Measurements from ENCODE around the gene ZNF749.

Gene ZNF749

GRCh38 chr19:57406516-57407123, 28.5 kb upstream of the ZNF749 start:
- peak; percentile 77 for TF ChIP-seq CTCF (IDR thresholded peaks at IDR 0.05)

- no peak for TF ChIP-seq CTCF (IDR thresholded peaks at IDR 0.05)
These were observed 24.1 kb upstream of the ZNF749 start, which contains the start of gene ZNF17 for GRCh38 chr19:57410877-57411671. ZNF17 (plus strand) TSS chr19:57411161; CDS start chr19:57413616, 2,455 bp downstream.

- no peak for TF ChIP-seq CTCF (IDR thresholded peaks at IDR 0.05)
These were observed 15.7 kb upstream of the ZNF749 start for GRCh38 chr19:57419439-57419838.

DNA sequence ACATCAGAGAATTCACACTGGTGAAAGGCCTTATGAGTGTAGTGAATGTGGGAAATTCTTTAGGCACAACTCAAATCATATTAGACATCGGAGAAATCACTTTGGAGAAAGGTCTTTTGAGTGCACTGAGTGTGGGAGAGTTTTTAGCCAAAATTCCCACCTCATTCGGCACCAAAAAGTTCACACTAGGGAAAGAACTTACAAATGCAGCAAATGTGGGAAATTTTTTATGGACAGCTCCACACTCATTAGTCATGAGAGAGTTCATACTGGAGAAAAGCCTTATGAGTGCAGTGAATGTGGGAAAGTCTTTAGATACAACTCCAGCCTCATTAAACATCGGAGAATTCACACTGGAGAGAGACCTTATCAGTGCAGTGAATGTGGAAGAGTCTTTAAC, 14.1 kb upstream of the ZNF749 start:
- no peak for TF ChIP-seq CTCF (IDR thresholded peaks at IDR 0.05)

DNA sequence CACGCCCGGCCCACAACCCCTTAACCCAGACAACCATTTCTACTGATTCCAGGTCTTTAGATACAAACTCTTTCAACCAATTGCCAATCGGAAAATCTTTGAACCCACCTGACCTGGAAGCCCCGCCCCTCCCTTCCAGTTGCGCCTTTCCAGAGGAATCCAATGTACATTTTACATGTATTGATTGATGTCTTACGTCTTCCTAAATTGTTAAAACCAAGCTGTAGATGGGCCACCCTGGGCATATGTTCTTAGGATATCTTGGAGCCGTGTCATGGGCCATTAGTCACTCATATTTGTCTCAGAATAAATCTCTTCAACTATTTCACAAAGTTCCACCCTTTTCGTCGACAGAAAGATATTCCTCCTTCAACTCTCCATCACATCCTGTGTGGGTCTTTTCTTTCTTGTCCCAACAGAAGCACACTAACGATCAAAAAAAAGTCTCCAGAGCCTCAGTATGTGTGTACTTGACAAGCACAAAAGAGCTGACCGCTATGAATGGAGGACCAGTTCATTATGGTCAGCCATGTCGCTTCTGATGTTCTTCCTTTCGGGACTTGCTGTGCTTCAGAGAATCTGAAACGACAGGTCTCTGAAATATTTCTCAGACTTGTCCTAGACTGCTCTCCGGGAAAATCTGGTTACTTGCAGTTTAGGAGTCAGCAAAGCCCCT, 601 bp upstream of the ZNF749 start:
- no peak for TF ChIP-seq CTCF (IDR thresholded peaks at IDR 0.05)

- no peak for TF ChIP-seq CTCF (IDR thresholded peaks at IDR 0.05)
These were observed 1.3 kb downstream of the ZNF749 start for GRCh38 chr19:57436417-57436816.

DNA sequence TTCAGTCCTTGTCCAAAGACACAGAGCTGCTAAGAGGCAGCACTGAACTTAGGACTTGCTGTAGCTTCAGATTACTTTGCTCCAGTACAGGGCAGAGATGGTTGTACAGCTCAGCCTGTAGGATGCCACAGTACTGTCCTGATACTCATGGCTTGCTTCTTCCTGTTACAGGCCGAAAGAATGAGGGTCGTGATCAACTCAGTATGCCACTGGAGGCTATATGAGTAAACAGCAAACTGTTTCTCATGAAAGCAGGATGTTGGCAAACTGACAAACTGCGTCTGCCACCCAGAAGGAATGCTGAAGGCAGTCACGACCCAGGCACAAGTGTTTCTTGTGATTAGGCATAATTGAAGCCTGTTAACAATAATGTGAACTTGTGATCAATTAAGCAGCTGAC, 2.8 kb downstream of the ZNF749 start:
- TF ChIP-seq CTCF (IDR thresholded peaks at IDR 0.05) = no peak
